GM23248 (cell line): ENCODE data around the gene RUNX1. TPM values are rescaled to one million over a fixed set of nuclear protein-coding genes. Genes with fewer than 3 reads are reported as not detected.
A peak's percentile ranks its signal among the peaks of the same experiment; 100 is the strongest.

Experiments
- DNase-seq: peaks from one replicate; pipeline ENCODE4 v3.0.0-alpha.2; 2015
- H2AFZ ChIP-seq: fragments of 200-600 bp; sonication (generic); 2 replicates; pipeline ENCODE4 v1.6.1; 2016; ENCODE audit warnings: antibody characterized with exemption
- H3F3A ChIP-seq: fragments of 200-600 bp; sonication (generic); 2 replicates; pipeline ENCODE4 v1.6.1; 2016; ENCODE audit warnings: mild to moderate bottlenecking, antibody characterized with exemption, mixed run types; ENCODE audit not compliant: insufficient read depth
- H3K27ac ChIP-seq: fragments of 200-600 bp; sonication (generic); 2 replicates; pipeline ENCODE4 v1.5.1; 2016; ENCODE audit warnings: mild to moderate bottlenecking
- H3K27me3 ChIP-seq: fragments of 200-600 bp; sonication (generic); replicated peaks from 2 replicates; pipeline ENCODE4 v1.6.1; 2016; ENCODE audit warnings: mild to moderate bottlenecking; ENCODE audit not compliant: insufficient read depth
- H3K36me3 ChIP-seq: fragments of 200-600 bp; sonication (generic); 2 replicates; pipeline ENCODE4 v1.6.1; 2016; ENCODE audit warnings: low read depth, mild to moderate bottlenecking
- H3K4me1 ChIP-seq: fragments of 200-600 bp; sonication (generic); 2 replicates; pipeline ENCODE4 v1.6.1; 2016; ENCODE audit warnings: mild to moderate bottlenecking; ENCODE audit not compliant: insufficient read depth
- H3K4me2 ChIP-seq: fragments of 200-600 bp; sonication (generic); one replicate; pipeline ENCODE4 v1.6.1; 2016; ENCODE audit warnings: mild to moderate bottlenecking; ENCODE audit not compliant: unreplicated experiment
- H3K4me3 ChIP-seq: fragments of 200-600 bp; sonication (generic); 2 replicates; pipeline ENCODE4 v1.5.1; 2016; ENCODE audit warnings: mild to moderate bottlenecking
- H3K79me2 ChIP-seq: fragments of 200-600 bp; sonication (generic); 2 replicates; pipeline ENCODE4 v1.6.1; 2016; ENCODE audit warnings: mild to moderate bottlenecking; ENCODE audit not compliant: insufficient read depth
- H3K9ac ChIP-seq: fragments of 200-600 bp; sonication (generic); 2 replicates; pipeline ENCODE4 v1.6.1; 2016; ENCODE audit warnings: mild to moderate bottlenecking
- H3K9me2 ChIP-seq: fragments of 200-600 bp; sonication (generic); 2 replicates; pipeline ENCODE4 v1.6.1; 2016; ENCODE audit warnings: mixed run types, mild to moderate bottlenecking, moderate library complexity; ENCODE audit not compliant: insufficient read depth
- H3K9me3 ChIP-seq: fragments of 200-600 bp; sonication (generic); one replicate; pipeline ENCODE4 v1.6.1; 2017; ENCODE audit warnings: low read depth
- H4K20me1 ChIP-seq: fragments of 200-600 bp; sonication (generic); 2 replicates; pipeline ENCODE4 v1.6.0; 2016; ENCODE audit not compliant: insufficient read depth
- EZH2 ChIP-seq: fragments of 200-600 bp; sonication (generic); IDR thresholded peaks from 2 replicates; pipeline ENCODE4 v1.6.1; 2018; ENCODE audit warnings: antibody characterized with exemption, mild to moderate bottlenecking; ENCODE audit not compliant: insufficient read depth, poor library complexity, severe bottlenecking
- EZH2phosphoT487 ChIP-seq: fragments of 200-600 bp; sonication (generic); IDR thresholded peaks from 2 replicates; pipeline ENCODE4 v1.6.1; 2018; ENCODE audit warnings: antibody characterized with exemption, moderate library complexity, mild to moderate bottlenecking, low read depth; ENCODE audit not compliant: insufficient read depth
- WGBS, 2 experiments: methylation state at CpG; one replicate each; pipeline ENCODE4 v1.1.6; 2015 to 2017; ENCODE audit warnings: low lambda C conversion rate in 2 of 2, low coverage in 1 of 2; ENCODE audit errors: missing lambda C conversion rate in 2 of 2; 5-methylcytosine and 5-hydroxymethylcytosine counted together
- in situ Hi-C: fragments of 300-500 bp; cut with MboI; formaldehyde crosslinking; loops from 2 replicates; pipeline ENCODE4 v1.15.0; 2020
- polyA plus RNA-seq: library from polyadenylated mRNA; unstranded; fragments of >200 nt; fragmentation: Nextera tagmentation; extraction: Ambion mirVana; gene quantifications from 2 replicates; pipeline ENCODE4 v1.2.1, GENCODE V29; 2016
- total RNA-seq: library from RNA; depleted of rRNA; stranded (reverse); fragments of >200 nt; shearing (Covaris generic); gene quantifications from 2 replicates; pipeline ENCODE4 v1.2.3, GENCODE V29; 2014

The RUNX1 gene
- total and polyA plus RNA-seq, 2 experiments from 2014 or later: 21.3 to 32.6 TPM

- Histone ChIP-seq H3F3A (peaks cover 31% of the 10 kb centered on the region), H3K4me2 (no peak overlapping the region), H3K27ac (no peak overlapping the region), H4K20me1 (no peaks in the 10 kb centered on the region), H3K4me1 (peaks cover 53% of the 10 kb centered on the region), H3K27me3 (no peaks in the 10 kb centered on the region), H3K9me2 (no peaks in the 10 kb centered on the region), H2AFZ (peak overlapping the region; percentile 48), H3K79me2 (no peaks in the 10 kb centered on the region), H3K9ac (no peak overlapping the region), H3K4me3 (no peak overlapping the region), H3K36me3 (no peaks in the 10 kb centered on the region), H3K9me3 (no peaks in the 10 kb centered on the region)
- WGBS, 2 experiments: 48 to 52% methylated on average over 4 of the region's 4 CpGs
- TF ChIP-seq EZH2 (no peak), EZH2phosphoT487 (no peak)
- in situ Hi-C loops: no loop called here
- DNase-seq: no peak
Measured at GRCh38 chr21:34935898-34936297, 113.2 kb downstream of the RUNX1 start.

- Histone ChIP-seq H4K20me1 (no peaks in the 10 kb centered on the region), H3K4me1 (peaks cover 57% of the 10 kb centered on the region), H3K4me2 (no peak overlapping the region), H3K4me3 (no peak overlapping the region), H3K36me3 (no peaks in the 10 kb centered on the region), H3K27ac (no peak overlapping the region), H3F3A (peaks cover 34% of the 10 kb centered on the region), H3K79me2 (no peaks in the 10 kb centered on the region), H3K9ac (no peak overlapping the region), H3K27me3 (no peaks in the 10 kb centered on the region), H2AFZ (no peak overlapping the region), H3K9me2 (no peaks in the 10 kb centered on the region), H3K9me3 (no peaks in the 10 kb centered on the region)
- peak; percentile 43 for DNase-seq
- WGBS, 2 experiments: 94 to 100% methylated on average over 1 of the region's 1 CpG
- in situ Hi-C loops: no loop called here
- no peak for TF ChIP-seq EZH2
- TF ChIP-seq EZH2phosphoT487: no peak
Measured at GRCh38 chr21:34935452-34935851, 113.7 kb downstream of the RUNX1 start.

- H3K9me3 ChIP-seq: no peaks in the 10 kb centered on the region
- H3K27me3 ChIP-seq: no peaks in the 10 kb centered on the region
- no peak overlapping the region for H2AFZ ChIP-seq
- H4K20me1 ChIP-seq: no peaks in the 10 kb centered on the region
- no peak for TF ChIP-seq EZH2
- TF ChIP-seq EZH2phosphoT487: no peak
- peaks cover 47% of the 10 kb centered on the region for H3K4me1 ChIP-seq
- H3F3A ChIP-seq: peaks cover 34% of the 10 kb centered on the region
- no peak overlapping the region for H3K4me2 ChIP-seq
- DNase-seq: no peak
- H3K9ac ChIP-seq: no peak overlapping the region
- no peaks in the 10 kb centered on the region for H3K9me2 ChIP-seq
- in situ Hi-C loops: no loop called here
- H3K36me3 ChIP-seq: no peaks in the 10 kb centered on the region
- no peak overlapping the region for H3K4me3 ChIP-seq
- no peaks in the 10 kb centered on the region for H3K79me2 ChIP-seq
- WGBS, 2 experiments: 93 to 95% methylated on average over 2 of the region's 2 CpGs
- no peak overlapping the region for H3K27ac ChIP-seq
Measured at GRCh38 chr21:34934350-34934749, 114.8 kb downstream of the RUNX1 start.

- H3K79me2 ChIP-seq: no peaks in the 10 kb centered on the region
- in situ Hi-C loops: no loop called here
- H4K20me1 ChIP-seq: no peaks in the 10 kb centered on the region
- H3K4me2 ChIP-seq: no peak overlapping the region
- H3K36me3 ChIP-seq: no peaks in the 10 kb centered on the region
- H3K27me3 ChIP-seq: no peaks in the 10 kb centered on the region
- H3K9me3 ChIP-seq: no peaks in the 10 kb centered on the region
- H3K4me3 ChIP-seq: no peak overlapping the region
- no peak for DNase-seq
- H3F3A ChIP-seq: peaks cover 29% of the 10 kb centered on the region
- 77 to 85% methylated on average over 3 of the region's 3 CpGs for WGBS, 2 experiments
- H3K27ac ChIP-seq: no peak overlapping the region
- H3K9ac ChIP-seq: no peak overlapping the region
- H3K4me1 ChIP-seq: peaks cover 42% of the 10 kb centered on the region
- no peaks in the 10 kb centered on the region for H3K9me2 ChIP-seq
- TF ChIP-seq EZH2phosphoT487: no peak
- TF ChIP-seq EZH2: no peak
- H2AFZ ChIP-seq: no peak overlapping the region
Measured at GRCh38 chr21:34933609-34934335, 115.3 kb downstream of the RUNX1 start.
